Cardiac muscle cell (in vitro differentiated cells and primary cell): ENCODE measurements around the gene SLC26A3. TPM values are rescaled to one million over a fixed set of nuclear protein-coding genes. Genes with fewer than 3 reads are reported as not detected.

Experiments
- DNase-seq, 2 donors: peaks; one replicate each; pipeline versions ENCODE4 v3.0.0 to v3.0.0-alpha.2; 2010 to 2017; ENCODE audit warnings: low read depth in 1 of 2, low spot score in 1 of 2
- H3K27ac ChIP-seq: fragments of 200-600 bp; sonication (generic); 2 replicates; pipeline ENCODE4 v1.5.1; 2016
- H3K27me3 ChIP-seq: fragments of 200-600 bp; sonication (generic); 2 replicates; pipeline ENCODE4 v1.6.0; 2016; ENCODE audit warnings: control low read depth
- H3K36me3 ChIP-seq: fragments of 200-600 bp; sonication (generic); 2 replicates; pipeline ENCODE4 v1.5.1; 2016; ENCODE audit warnings: control low read depth
- H3K4me1 ChIP-seq: fragments of 200-600 bp; sonication (generic); 2 replicates; pipeline ENCODE4 v1.8.1; 2017; ENCODE audit warnings: low read depth, mild to moderate bottlenecking, mixed run types
- H3K4me3 ChIP-seq: fragments of 200-600 bp; sonication (generic); 2 replicates; pipeline ENCODE4 v1.5.1; 2016; ENCODE audit warnings: mild to moderate bottlenecking
- H3K9me3 ChIP-seq: fragments of 200-600 bp; sonication (generic); 2 replicates; pipeline ENCODE4 v1.5.1; 2017; ENCODE audit warnings: low read depth, mild to moderate bottlenecking, control low read depth
- polyA plus RNA-seq: library from polyadenylated mRNA; unstranded; fragments of >200 nt; fragmentation: Nextera tagmentation; extraction: Ambion mirVana; gene quantifications from 2 replicates; pipeline ENCODE4 v1.2.1, GENCODE V29; 2016
- total RNA-seq: library from RNA; depleted of rRNA; stranded (reverse); fragments of >200 nt; gene quantifications from 2 replicates; pipeline ENCODE4 v1.2.3, GENCODE V29; 2016
- TF ChIP-seq, protein P1 (sequence below): IDR thresholded peaks from 2 replicates; pipeline ENCODE4 v1.5.1; 2012; ENCODE audit warnings: low read depth, mild to moderate bottlenecking, low read length

Gene SLC26A3
- total and polyA plus RNA-seq, 2 experiments from 2014 or later, result 0.05 TPM; not detected in 1

DNA sequence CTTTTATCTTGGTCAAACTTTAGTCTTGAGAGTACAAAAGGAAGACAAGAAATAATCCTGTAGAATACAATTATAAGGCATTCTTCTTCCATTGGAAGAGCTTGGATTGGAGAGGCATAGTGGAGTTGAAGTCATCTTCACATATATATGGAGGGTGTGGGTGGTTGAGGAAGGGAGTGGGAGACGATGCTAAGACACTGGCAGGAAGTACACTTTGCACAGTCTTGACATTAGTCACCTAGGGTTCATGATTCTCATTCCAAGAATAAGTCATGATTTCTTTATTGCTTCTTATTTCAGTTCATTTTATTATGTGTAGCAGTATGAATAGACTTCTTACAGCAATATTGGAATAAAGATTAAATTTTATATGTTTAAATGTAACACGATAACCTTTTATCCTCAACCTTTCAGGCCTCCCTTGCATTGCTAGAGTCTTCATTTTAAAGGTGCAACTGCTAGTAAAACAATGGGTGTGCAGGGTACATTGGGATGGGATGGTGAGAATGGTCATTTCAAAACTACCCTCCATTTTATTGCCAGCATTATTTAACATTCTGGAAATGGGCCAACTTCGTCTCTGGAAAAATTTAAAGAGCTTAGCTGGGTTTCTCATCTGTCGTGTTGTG lies 12.3 kb upstream of the SLC26A3 start:
- no peaks in the 10 kb centered on the region for H3K9me3 ChIP-seq
- H3K27me3 ChIP-seq, result no peaks in the 10 kb centered on the region
- H3K4me1 ChIP-seq, result no peaks in the 10 kb centered on the region
- H3K36me3 ChIP-seq, result no peaks in the 10 kb centered on the region
- DNase-seq, result no peak
- H3K4me3 ChIP-seq, result no peak overlapping the region
- TF ChIP-seq, protein P1, sequence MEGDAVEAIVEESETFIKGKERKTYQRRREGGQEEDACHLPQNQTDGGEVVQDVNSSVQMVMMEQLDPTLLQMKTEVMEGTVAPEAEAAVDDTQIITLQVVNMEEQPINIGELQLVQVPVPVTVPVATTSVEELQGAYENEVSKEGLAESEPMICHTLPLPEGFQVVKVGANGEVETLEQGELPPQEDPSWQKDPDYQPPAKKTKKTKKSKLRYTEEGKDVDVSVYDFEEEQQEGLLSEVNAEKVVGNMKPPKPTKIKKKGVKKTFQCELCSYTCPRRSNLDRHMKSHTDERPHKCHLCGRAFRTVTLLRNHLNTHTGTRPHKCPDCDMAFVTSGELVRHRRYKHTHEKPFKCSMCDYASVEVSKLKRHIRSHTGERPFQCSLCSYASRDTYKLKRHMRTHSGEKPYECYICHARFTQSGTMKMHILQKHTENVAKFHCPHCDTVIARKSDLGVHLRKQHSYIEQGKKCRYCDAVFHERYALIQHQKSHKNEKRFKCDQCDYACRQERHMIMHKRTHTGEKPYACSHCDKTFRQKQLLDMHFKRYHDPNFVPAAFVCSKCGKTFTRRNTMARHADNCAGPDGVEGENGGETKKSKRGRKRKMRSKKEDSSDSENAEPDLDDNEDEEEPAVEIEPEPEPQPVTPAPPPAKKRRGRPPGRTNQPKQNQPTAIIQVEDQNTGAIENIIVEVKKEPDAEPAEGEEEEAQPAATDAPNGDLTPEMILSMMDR, result no peak
- H3K27ac ChIP-seq, result no peak overlapping the region

DNA sequence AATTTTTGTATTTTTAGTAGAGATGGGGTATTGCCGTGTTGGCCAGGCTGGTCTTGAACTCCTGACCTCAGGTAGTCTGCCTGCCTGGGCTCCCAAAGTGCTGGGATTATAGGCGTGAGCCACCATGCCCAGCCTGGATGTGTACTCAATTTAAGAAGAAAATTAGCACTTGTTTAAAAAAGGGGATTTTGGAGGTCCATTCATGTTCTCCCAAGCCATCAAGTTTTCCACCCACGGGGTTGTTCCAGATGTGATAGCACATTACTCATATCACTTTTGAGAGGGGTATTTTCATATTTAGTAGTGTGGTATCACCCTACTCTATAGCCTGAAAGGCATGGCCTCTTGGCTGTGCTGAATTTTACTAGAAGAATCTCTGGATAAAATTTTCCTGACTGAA lies 10.5 kb upstream of the SLC26A3 start:
- no peaks in the 10 kb centered on the region for H3K36me3 ChIP-seq
- H3K4me1 ChIP-seq, result no peaks in the 10 kb centered on the region
- no peak overlapping the region for H3K27ac ChIP-seq
- no peak for DNase-seq
- H3K27me3 ChIP-seq, result no peaks in the 10 kb centered on the region
- H3K9me3 ChIP-seq, result no peaks in the 10 kb centered on the region
- TF ChIP-seq, protein P1, result no peak
- H3K4me3 ChIP-seq, result no peak overlapping the region

DNA sequence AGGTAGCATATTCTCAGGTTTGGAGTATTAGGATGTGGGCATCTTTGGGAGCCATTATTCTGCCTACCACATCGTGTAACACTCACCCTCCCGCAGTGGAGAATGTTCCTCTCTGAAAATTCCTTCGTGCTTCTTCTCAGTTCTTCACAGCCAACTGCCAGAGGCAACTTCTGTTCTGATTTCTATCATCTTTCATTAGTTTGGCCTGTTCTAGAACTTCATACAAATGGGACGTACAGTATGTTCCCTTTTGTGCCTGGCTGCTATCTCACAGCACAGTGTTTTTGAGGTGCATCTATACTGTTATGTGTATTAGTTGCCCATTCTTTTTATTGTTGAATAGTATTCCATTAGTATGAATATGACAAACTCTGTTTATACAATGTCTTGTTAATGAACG lies 8.9 kb upstream of the SLC26A3 start:
- Histone ChIP-seq H3K4me1 (no peaks in the 10 kb centered on the region), H3K27ac (no peak overlapping the region), H3K4me3 (no peak overlapping the region), H3K27me3 (no peaks in the 10 kb centered on the region), H3K9me3 (no peaks in the 10 kb centered on the region), H3K36me3 (no peaks in the 10 kb centered on the region)
- TF ChIP-seq, protein P1, result no peak
- DNase-seq, result no peak

DNA sequence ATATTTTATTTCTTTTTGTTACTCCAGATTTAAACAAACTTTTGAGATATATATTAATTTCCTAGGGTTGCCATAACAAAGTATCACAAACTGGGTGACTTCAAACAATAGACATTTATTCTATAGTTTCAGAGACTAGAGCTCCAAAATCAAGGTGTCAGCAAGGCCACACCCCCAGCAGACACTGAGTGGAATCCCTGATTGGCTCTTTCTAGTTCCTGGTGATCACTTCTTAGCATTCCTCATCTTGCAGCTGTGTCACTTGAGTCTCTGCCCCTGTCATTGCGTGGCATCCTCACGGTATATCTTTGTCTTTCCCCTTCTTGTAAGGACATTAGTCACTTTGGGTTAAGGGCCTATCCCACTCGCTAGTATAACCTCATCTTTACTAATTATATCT lies 7.6 kb upstream of the SLC26A3 start:
- H3K4me3 ChIP-seq, result no peak overlapping the region
- H3K36me3 ChIP-seq, result no peaks in the 10 kb centered on the region
- H3K4me1 ChIP-seq, result no peaks in the 10 kb centered on the region
- H3K9me3 ChIP-seq, result no peaks in the 10 kb centered on the region
- TF ChIP-seq, protein P1, result no peak
- H3K27ac ChIP-seq, result no peak overlapping the region
- DNase-seq, result no peak
- no peaks in the 10 kb centered on the region for H3K27me3 ChIP-seq

DNA sequence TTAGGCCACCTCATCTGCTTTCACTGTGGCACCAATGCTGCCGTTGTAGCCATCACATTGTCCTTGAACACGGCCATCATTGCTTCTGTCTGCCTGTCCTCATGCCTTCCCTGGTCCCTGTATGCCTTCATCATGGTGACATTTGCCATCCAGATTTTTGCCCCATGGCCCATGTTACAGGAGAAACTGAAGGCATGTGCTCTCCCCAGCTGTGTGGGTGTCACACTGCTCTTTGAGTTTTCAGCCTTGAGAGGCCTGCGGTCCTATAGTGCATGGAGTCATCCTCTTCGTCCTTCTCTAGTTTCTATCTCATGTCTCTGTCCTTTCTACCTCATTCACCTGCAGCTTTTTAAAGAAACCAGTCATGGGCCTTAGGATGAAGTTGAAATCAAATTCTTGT lies 6.2 kb upstream of the SLC26A3 start:
- H3K9me3 ChIP-seq, result no peaks in the 10 kb centered on the region
- no peak overlapping the region for H3K27ac ChIP-seq
- H3K4me1 ChIP-seq, result no peaks in the 10 kb centered on the region
- no peaks in the 10 kb centered on the region for H3K27me3 ChIP-seq
- no peaks in the 10 kb centered on the region for H3K36me3 ChIP-seq
- no peak overlapping the region for H3K4me3 ChIP-seq
- DNase-seq, result no peak
- TF ChIP-seq, protein P1, result no peak
